ENCODE results near the gene KCNJ5.
A peak's percentile ranks its signal among the peaks of the same experiment; 100 is the strongest.

KCNJ5 gene

DNA sequence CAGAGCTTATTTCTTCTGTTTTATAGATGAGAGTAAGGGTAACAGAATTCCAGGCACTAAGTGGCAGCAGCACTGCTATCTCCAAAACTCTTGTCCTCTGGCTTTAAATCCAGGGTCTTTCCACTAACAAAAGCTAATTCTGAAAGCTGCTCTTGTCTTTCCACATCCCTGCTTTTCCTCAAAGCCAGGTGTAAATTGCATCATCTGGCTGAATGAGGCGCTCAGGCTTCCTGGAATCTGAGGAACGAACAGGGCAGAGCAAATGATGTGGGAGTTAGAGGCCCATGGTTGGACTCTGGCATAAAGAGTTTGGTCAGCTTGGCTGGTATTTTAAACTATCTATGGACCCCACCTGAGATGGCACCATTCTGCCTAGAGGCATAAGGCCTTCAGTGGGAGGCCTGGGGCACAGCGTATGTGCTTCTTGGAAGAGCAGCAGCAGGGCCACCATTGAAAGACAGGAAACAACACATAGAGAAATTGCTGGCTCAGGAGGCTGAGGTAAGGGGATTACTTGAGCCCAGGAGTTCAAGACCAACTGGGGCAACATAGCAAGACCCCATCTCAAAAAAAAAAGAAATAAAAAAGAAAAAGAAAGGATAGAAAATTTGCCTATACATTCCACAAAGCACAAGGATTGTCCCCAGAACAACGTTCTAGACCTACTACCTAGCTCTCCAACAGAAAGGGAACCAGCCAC is 1.9 kb downstream of the KCNJ5 start:
- H3K4me3 ChIP-seq (ENCODE audit: low read depth, low read length): no peak overlapping the region
- TF ChIP-seq CTCF (IDR thresholded peaks at IDR 0.05): no peak
- H3K36me3 ChIP-seq (ENCODE audit: control insufficient read depth, insufficient read depth, low read length): no peaks in the 10 kb centered on the region
- H3K9ac ChIP-seq: no peak overlapping the region
- H3K4me2 ChIP-seq (ENCODE audit: low read length): no peak overlapping the region
- peaks cover 6% of the 10 kb centered on the region for H3K4me1 ChIP-seq
- no peak overlapping the region for H3K27ac ChIP-seq
- H3K79me2 ChIP-seq: no peaks in the 10 kb centered on the region
- H3K9me3 ChIP-seq (ENCODE audit: control insufficient read depth, low read length): no peaks in the 10 kb centered on the region
- H3K27me3 ChIP-seq (ENCODE audit: control insufficient read depth, insufficient read depth, low read length): no peaks in the 10 kb centered on the region
- no peak overlapping the region for H2AFZ ChIP-seq

DNA sequence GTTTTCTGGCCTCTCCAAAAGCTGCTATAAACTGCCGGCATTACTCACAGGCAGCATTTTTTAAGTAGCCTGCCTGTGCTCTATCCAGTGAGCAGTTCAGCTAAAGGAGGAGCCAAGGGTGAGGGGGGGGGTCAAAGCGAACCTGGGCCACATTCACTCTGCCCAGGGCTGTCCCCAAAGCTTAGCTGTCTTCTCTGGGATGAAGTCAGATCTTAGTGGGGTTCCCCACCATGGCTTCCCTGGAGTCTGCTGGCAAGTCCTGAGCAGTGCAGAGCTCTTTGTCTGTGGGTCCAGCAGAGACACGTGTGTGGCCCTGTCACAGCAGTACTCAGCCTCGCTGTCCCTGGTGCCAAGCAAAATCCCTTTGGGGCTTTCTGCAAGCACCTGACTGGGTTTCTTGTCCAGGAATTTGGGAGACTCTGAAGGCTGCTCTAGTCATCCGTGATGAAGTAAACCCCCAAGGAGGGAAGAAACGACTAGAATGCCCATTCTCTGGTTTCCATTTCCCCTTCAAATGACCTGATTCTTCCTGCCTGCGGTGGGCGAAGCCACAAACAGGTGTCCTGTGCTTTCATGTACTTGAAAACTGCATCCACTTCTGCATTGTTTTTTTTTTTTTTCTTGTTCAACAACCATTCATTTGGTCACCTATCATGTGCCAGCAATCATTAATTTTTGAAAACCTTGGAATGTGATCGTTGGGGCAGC is 2.6 kb downstream of the KCNJ5 start:
- H3K9me3 ChIP-seq (ENCODE audit: control insufficient read depth, low read length): no peaks in the 10 kb centered on the region
- H3K4me3 ChIP-seq (ENCODE audit: low read depth, low read length): no peak overlapping the region
- no peak overlapping the region for H3K27ac ChIP-seq
- H3K9ac ChIP-seq: no peak overlapping the region
- no peaks in the 10 kb centered on the region for H3K36me3 ChIP-seq (ENCODE audit: control insufficient read depth, insufficient read depth, low read length)
- peak overlapping the region; percentile 38 for H3K4me2 ChIP-seq (ENCODE audit: low read length)
- H3K79me2 ChIP-seq: no peaks in the 10 kb centered on the region
- no peak overlapping the region for H2AFZ ChIP-seq
- no peaks in the 10 kb centered on the region for H3K27me3 ChIP-seq (ENCODE audit: control insufficient read depth, insufficient read depth, low read length)
- TF ChIP-seq CTCF (IDR thresholded peaks at IDR 0.05): no peak
- H3K4me1 ChIP-seq: peaks cover 6% of the 10 kb centered on the region

DNA sequence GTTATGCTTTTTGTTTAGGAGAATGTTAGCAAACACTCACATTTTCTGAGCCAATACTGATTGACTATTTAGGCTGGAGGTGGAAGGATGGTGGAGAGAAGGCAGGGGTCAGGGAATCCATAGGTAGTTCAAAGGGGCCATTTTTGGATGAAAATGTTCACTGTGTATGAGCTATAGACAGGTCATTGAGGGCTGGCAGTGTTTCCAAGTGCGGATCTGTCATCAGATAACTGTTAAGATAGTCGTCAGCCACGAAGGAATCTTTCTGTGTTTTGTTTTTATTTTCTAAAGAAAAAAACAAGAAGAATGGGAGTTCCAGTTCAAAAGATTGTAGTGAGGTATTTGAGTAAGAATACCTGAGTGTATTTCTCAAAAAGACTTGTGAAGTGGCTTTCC is 3.1 kb downstream of the KCNJ5 start:
- no peaks in the 10 kb centered on the region for H3K36me3 ChIP-seq (ENCODE audit: control insufficient read depth, insufficient read depth, low read length)
- H3K4me1 ChIP-seq: peaks cover 6% of the 10 kb centered on the region
- no peak overlapping the region for H3K4me3 ChIP-seq (ENCODE audit: low read depth, low read length)
- no peak overlapping the region for H3K9ac ChIP-seq
- H3K4me2 ChIP-seq (ENCODE audit: low read length): peak overlapping the region; percentile 38
- no peak overlapping the region for H3K27ac ChIP-seq
- H3K27me3 ChIP-seq (ENCODE audit: control insufficient read depth, insufficient read depth, low read length): no peaks in the 10 kb centered on the region
- no peaks in the 10 kb centered on the region for H3K79me2 ChIP-seq
- H2AFZ ChIP-seq: peak overlapping the region; percentile 11
- H3K9me3 ChIP-seq (ENCODE audit: control insufficient read depth, low read length): no peaks in the 10 kb centered on the region
- TF ChIP-seq CTCF (IDR thresholded peaks at IDR 0.05): no peak

DNA sequence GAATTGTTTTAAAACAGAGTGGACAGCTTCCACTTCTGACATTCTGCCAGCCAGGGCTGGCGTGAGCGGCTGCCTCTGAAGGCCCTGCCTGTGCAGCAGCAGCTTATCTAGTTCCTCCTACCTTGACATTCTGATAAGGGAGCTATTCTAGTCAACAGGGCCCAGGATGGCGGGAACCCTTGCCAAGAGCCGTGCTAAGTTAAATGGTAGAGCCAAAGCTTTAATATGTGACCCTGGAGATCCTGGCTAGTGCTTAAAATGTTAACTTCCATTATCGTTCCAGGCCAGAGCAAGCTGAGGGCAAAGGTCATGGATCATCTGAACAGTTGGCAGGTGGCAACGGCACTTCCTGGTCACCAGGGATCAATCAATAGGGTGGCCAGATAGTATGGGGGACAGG is 3.5 kb downstream of the KCNJ5 start:
- no peak overlapping the region for H3K27ac ChIP-seq
- no peaks in the 10 kb centered on the region for H3K79me2 ChIP-seq
- no peak overlapping the region for H3K4me3 ChIP-seq (ENCODE audit: low read depth, low read length)
- no peak for TF ChIP-seq CTCF (IDR thresholded peaks at IDR 0.05)
- no peaks in the 10 kb centered on the region for H3K36me3 ChIP-seq (ENCODE audit: control insufficient read depth, insufficient read depth, low read length)
- H3K4me1 ChIP-seq: peaks cover 6% of the 10 kb centered on the region
- H3K9ac ChIP-seq: no peak overlapping the region
- H3K4me2 ChIP-seq (ENCODE audit: low read length): peak overlapping the region; percentile 38
- no peaks in the 10 kb centered on the region for H3K27me3 ChIP-seq (ENCODE audit: control insufficient read depth, insufficient read depth, low read length)
- no peaks in the 10 kb centered on the region for H3K9me3 ChIP-seq (ENCODE audit: control insufficient read depth, low read length)
- H2AFZ ChIP-seq: peak overlapping the region; percentile 11
